Measurements from ENCODE around the gene TRIM58. TPM values are rescaled to one million over a fixed set of nuclear protein-coding genes. Genes with fewer than 3 reads are reported as not detected.

Gene TRIM58
- total and polyA plus RNA-seq, 2 of the 4 experiments (the other 2 are of a cell fraction): 0.54 to 0.91 TPM

Other genes with a start within 250 kb of the TRIM58 start
- gene OR13G1, start 177.4 kb upstream of the TRIM58 start, total RNA-seq (2012; rRNA removed): not detected in 2 replicates
- not detected in 2 replicates for gene OR13G1, start 177.4 kb upstream of the TRIM58 start, polyA plus RNA-seq (2012; rRNA removed)
- gene OR6F1, start 140.5 kb upstream of the TRIM58 start, total RNA-seq (2012; rRNA removed): not detected in 2 replicates
- not detected in 2 replicates for gene OR6F1, start 140.5 kb upstream of the TRIM58 start, polyA plus RNA-seq (2012; rRNA removed)
- gene OR14K1, start 118.6 kb upstream of the TRIM58 start, total RNA-seq (2012; rRNA removed): not detected in 2 replicates
- not detected in 2 replicates for gene OR14K1, start 118.6 kb upstream of the TRIM58 start, polyA plus RNA-seq (2012; rRNA removed)
- not detected in 2 replicates for gene OR14A2, start 109.0 kb upstream of the TRIM58 start, total RNA-seq (2012; rRNA removed)
- not detected in 2 replicates for gene OR14A2, start 109.0 kb upstream of the TRIM58 start, polyA plus RNA-seq (2012; rRNA removed)
- gene OR1C1, start 96.6 kb upstream of the TRIM58 start, total RNA-seq (2012; rRNA removed): not detected in 2 replicates
- not detected in 2 replicates for gene OR1C1, start 96.6 kb upstream of the TRIM58 start, polyA plus RNA-seq (2012; rRNA removed)
- gene OR14A16, start 33.1 kb upstream of the TRIM58 start, total RNA-seq (2012; rRNA removed): not detected in 2 replicates
- gene OR14A16, start 33.1 kb upstream of the TRIM58 start, polyA plus RNA-seq (2012; rRNA removed): not detected in 2 replicates
- gene OR11L1, start 15.3 kb upstream of the TRIM58 start, total RNA-seq (2012; rRNA removed): not detected in 2 replicates
- not detected in 2 replicates for gene OR11L1, start 15.3 kb upstream of the TRIM58 start, polyA plus RNA-seq (2012; rRNA removed)
- 0.28 and 0.54 TPM in 2 replicates for gene OR2W3, start 38.4 kb downstream of the TRIM58 start, total RNA-seq (2012; rRNA removed)
- 0.63 and 0.90 TPM in 2 replicates for gene OR2W3, start 38.4 kb downstream of the TRIM58 start, polyA plus RNA-seq (2012; rRNA removed)
- gene OR2T8, start 63.1 kb downstream of the TRIM58 start, total RNA-seq (2012; rRNA removed): not detected in 2 replicates
- not detected in 2 replicates for gene OR2T8, start 63.1 kb downstream of the TRIM58 start, polyA plus RNA-seq (2012; rRNA removed)
- gene OR2AJ1, start 67.7 kb downstream of the TRIM58 start, total RNA-seq (2012; rRNA removed): not detected in 2 replicates
- not detected in 2 replicates for gene OR2AJ1, start 67.7 kb downstream of the TRIM58 start, polyA plus RNA-seq (2012; rRNA removed)
- gene OR2L8, start 91.7 kb downstream of the TRIM58 start, total RNA-seq (2012; rRNA removed): not detected in 2 replicates
- gene OR2L8, start 91.7 kb downstream of the TRIM58 start, polyA plus RNA-seq (2012; rRNA removed): not detected in 2 replicates
- gene OR2AK2, start 108.0 kb downstream of the TRIM58 start, total RNA-seq (2012; rRNA removed): not detected in 2 replicates
- not detected in 2 replicates for gene OR2AK2, start 108.0 kb downstream of the TRIM58 start, polyA plus RNA-seq (2012; rRNA removed)
- gene OR2L5, start 156.5 kb downstream of the TRIM58 start, total RNA-seq (2012; rRNA removed): not detected in 2 replicates
- not detected in 2 replicates for gene OR2L5, start 156.5 kb downstream of the TRIM58 start, polyA plus RNA-seq (2012; rRNA removed)
- not detected in 2 replicates for gene OR2L2, start 172.9 kb downstream of the TRIM58 start, total RNA-seq (2012; rRNA removed)
- gene OR2L2, start 172.9 kb downstream of the TRIM58 start, polyA plus RNA-seq (2012; rRNA removed): not detected in 2 replicates
- not detected in 2 replicates for gene OR2L3, start 189.6 kb downstream of the TRIM58 start, total RNA-seq (2012; rRNA removed)
- gene OR2L3, start 189.6 kb downstream of the TRIM58 start, polyA plus RNA-seq (2012; rRNA removed): not detected in 2 replicates
- gene OR2L13, start 238.0 kb downstream of the TRIM58 start, total RNA-seq (2012; rRNA removed): not detected in 2 replicates
- not detected in 2 replicates for gene OR2L13, start 238.0 kb downstream of the TRIM58 start, polyA plus RNA-seq (2012; rRNA removed)

Data from IMR-90 (cell line).